Measurements from ENCODE around the gene RARB.

RARB gene

GRCh38 chr3:25448750-25449692, 21.0 kb downstream of the RARB start:
- peak; percentile 25 for DNase-seq (ENCODE audit: low spot score)

DNA sequence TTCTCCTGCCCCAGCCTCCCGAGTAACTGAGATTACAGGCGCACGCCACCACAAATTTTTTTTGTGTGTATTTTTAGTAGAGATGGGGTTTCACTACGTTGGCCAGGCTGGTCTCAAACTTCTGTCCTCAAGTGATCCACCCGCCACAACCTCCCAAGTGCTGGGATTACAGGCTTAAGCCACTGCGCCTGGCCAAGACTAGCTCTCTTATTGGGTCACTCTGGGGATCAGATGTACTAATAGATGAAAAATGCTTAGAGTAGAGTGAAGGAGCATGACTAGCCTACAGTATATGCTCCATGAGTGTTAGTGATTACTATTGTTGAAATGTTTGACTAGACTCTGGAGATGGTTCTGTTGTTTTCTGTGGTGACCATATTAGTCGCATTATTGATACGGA, 21.8 kb downstream of the RARB start:
- DNase-seq (ENCODE audit: low spot score) = no peak

- no peak for DNase-seq (ENCODE audit: low spot score)
Measured at GRCh38 chr3:25452192-25452591, 24.1 kb downstream of the RARB start.

- no peak for DNase-seq (ENCODE audit: low spot score)
Measured at GRCh38 chr3:25452740-25453139, 24.7 kb downstream of the RARB start.

- DNase-seq (ENCODE audit: low spot score) = no peak
Measured at GRCh38 chr3:25453619-25454004, 25.5 kb downstream of the RARB start.

- DNase-seq (ENCODE audit: low spot score) = no peak
Measured at GRCh38 chr3:25454005-25454927, 26.2 kb downstream of the RARB start.

- no peak for DNase-seq (ENCODE audit: low spot score)
Measured at GRCh38 chr3:25455441-25456132, 27.5 kb downstream of the RARB start.

DNA sequence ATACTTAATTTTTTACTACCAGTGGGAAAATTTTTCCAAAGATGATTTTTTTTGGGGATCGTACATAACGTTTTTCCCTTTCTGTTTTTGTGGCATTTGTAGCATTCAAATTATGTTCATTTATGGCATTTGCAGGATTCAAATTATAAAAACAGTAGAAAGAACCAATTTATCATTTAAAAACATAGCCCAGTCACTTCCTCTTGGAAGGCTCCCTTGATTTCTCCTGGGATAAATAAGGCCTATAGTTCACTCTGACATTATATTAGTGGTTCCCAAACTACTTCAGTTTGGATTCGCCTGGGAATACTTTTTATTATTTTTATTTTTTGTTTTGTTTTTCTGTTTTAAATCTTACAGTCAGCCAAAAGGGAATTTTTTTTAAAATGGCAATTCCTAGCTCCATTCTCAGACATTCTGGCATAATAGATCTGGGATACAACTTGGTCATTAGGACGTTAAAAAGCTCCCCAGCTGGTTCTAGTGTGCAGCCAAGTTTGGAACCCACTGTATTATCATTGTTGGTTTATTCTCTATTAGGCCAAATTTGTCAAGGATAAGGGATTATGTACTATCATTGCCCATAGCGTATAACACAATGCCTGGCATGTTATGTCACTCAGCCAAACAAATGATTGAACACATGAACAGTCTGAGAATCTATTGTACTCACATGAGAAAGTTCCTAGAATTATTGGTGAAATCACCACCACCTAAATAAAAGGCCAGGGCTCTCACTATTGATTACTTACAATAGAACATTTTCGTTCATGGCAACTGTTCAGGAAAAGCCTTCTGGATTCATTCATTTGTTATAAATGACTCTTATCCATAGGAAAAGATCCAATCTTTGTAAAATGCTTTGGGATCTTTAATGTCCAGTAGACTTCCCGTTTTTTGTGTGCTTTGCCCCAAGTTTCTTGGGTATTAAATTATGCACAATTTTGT, 28.9 kb downstream of the RARB start:
- DNase-seq (ENCODE audit: low spot score) = no peak

DNA sequence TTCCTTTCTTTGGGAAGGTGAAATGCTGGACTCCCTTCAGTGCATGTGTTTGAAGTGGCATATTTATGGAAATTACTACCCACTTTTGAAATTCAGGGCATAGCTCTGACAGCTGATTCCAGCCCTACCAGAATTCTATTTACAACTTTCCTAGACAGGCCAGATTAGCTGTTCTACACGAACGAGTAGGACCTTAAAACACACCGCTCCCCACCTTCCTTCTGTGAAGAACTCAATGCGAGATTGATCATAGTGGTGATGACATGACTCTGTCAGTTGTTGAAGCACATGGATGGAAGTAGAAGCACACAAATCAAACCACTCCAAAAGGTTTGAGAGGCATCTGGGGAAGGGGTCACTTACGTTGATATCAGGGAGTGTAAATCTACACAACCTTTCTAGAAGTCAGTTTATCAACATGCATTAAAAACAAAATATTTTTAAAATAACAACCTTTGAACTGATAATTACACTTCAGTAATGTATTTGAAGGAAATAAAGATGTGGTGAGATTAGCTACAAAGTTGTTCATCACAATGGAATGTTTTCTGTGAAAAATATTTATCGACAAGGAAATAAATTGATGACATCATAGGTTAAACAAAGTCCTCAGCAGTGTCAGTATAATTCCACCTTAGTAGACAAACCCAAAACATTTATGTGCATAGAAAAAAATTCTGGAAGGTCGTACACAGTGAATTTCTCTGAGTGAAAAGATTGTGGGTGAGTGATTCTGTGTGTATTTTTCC, 29.8 kb downstream of the RARB start:
- DNase-seq (ENCODE audit: low spot score) = no peak

DNA sequence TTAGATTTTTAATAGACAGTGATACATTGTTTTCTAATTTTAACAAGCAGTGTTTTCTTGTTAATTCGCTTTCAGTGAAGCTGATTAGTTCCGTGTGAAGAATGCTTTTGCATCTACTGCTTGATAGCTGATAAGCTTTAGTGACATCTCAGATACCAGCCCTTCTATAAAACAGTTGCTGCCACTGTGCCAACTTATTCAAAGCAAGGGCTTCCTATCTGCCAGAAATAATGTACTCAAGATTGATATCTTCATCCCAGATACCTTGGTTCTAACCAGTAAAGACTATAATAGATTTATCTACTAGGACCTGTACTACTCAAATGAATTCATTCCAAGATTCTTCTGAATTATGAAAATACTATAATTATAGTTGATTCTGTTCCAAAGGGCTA, 30.4 kb downstream of the RARB start:
- no peak for DNase-seq (ENCODE audit: low spot score)

- no peak for DNase-seq (ENCODE audit: low spot score)
Measured at GRCh38 chr3:25460751-25461150, 32.7 kb downstream of the RARB start.

- no peak for DNase-seq (ENCODE audit: low spot score)
Measured at GRCh38 chr3:25461946-25462345, 33.9 kb downstream of the RARB start.

GRCh38 chr3:25462495-25462894, 34.4 kb downstream of the RARB start:
- no peak for DNase-seq (ENCODE audit: low spot score)

DNA sequence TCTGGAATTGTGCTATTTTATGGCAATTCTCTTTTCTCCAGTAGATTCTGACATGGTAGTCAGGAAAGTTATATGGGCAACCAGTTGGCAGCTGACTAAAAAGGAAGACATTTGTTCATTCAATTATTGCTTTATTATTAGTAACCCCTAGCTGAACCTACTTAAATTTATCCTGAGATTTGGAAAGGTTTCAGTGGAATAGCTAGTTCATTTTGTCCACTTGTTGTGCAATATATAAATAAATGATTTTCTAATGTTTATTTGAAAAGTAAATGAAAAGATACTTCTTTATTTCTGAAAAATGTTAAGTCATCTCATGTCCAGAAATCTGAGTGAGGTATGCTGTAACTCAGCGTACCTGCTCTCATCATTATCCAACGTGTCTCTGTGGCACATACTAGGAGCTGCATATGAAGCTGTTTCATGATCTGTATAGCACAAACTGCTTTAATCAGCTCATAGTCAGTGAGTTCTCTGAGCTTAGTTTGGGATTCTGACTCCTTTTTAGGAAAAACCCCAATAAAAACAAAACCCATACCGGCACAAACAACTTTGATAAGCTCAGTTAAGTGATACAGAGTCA, 35.9 kb downstream of the RARB start:
- DNase-seq (ENCODE audit: low spot score) = no peak

DNA sequence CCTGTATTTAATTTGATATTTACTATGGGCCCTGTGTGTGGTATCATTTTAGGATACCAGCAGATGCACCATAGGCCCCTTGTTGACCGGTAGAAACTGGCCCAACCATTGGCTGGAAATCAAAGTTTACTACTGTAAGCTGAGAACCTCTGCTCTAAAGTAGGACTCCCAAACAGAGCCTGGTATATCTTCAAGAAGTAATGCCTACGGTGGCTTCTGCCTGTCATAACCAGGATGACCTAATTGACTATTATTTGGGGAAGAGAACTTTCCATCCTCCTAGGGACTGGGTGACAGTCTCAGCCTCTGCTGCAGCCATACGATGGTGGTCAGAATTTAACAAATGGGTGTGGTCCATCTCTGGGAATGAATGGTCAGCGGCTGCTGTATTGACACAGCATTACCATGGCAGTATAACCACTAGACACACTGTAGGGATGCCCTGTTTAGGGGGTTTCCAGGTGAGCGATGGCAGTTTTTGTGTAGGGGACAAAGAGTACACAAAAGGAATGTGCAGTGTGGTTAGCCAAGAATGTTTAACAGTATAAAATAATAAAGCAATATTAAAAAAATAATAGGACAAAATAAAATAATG, 37.3 kb downstream of the RARB start:
- DNase-seq (ENCODE audit: low spot score) = no peak

DNA sequence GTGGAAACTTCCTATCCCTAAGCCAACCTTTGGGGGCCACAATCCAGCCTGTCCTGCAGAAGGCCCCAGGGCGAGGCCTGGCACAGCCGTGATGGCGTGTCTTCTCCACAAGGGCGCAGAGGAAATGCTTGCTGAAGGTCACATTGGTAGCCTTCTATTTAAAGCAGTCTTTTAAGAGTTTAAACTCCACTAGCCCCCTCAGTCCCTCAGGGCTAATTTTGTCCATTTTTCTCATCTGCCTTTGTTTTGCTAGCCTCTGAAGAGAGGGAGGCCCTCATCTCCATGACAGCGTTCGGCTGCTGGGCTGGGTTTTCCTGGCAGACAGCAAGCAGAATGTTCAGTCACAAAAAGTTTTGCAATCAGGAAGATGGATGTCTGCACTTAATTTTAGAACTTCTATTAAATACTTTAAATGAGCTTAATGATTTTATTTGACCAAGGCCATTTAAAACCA, 40.8 kb downstream of the RARB start:
- no peak for DNase-seq (ENCODE audit: low spot score)

DNA sequence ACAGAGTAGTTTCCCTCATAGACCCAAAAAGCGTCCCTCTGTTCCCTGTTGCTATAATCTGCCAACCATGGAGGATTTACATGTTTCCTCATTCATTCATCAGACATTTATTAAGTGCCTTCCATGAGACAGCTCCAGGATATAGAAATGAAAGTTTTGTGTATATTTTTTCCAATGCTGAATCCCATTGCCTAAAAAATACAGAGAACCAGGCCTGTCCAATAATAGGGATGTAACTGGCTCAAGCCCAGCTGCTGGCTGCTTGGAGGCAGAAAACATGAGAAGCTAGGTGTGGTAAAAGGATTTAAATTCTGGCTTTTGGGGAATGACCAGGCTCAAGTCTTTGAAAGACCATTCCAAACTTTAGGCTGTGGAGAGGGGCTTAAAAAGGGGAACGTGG, 41.5 kb downstream of the RARB start:
- no peak for DNase-seq (ENCODE audit: low spot score)

- no peak for DNase-seq (ENCODE audit: low spot score)
Measured at GRCh38 chr3:25471081-25471768, 43.2 kb downstream of the RARB start.

GRCh38 chr3:25472153-25472552, 44.1 kb downstream of the RARB start:
- DNase-seq (ENCODE audit: low spot score) = no peak
